HFFc6 (cell line): ENCODE results near the gene TXNDC16. TPM values are rescaled to one million over a fixed set of nuclear protein-coding genes. Genes with fewer than 3 reads are reported as not detected.

ENCODE experiments used
- DNase-seq: peaks from one replicate; pipeline ENCODE4 v3.0.0-alpha.2; 2018
- H3K27ac Mint-ChIP-seq: 2 replicates; pipeline ENCODE4 v1.8.0; 2020; ENCODE audit warnings: mild to moderate bottlenecking, mixed read lengths
- H3K27me3 Mint-ChIP-seq: 2 replicates; pipeline ENCODE4 v1.8.0; 2021; ENCODE audit warnings: mild to moderate bottlenecking, moderate library complexity, mixed read lengths; ENCODE audit not compliant: insufficient read depth
- H3K36me3 Mint-ChIP-seq: 2 replicates; pipeline ENCODE4 v1.8.0; 2021; ENCODE audit warnings: low read depth, mixed read lengths
- H3K4me1 Mint-ChIP-seq: 2 replicates; pipeline ENCODE4 v1.8.0; 2020; ENCODE audit warnings: low read depth, mixed read lengths
- H3K4me3 Mint-ChIP-seq: 2 replicates; pipeline ENCODE4 v1.8.0; 2020; ENCODE audit warnings: mild to moderate bottlenecking, moderate library complexity, mixed read lengths
- H3K9me3 Mint-ChIP-seq: 2 replicates; pipeline ENCODE4 v1.8.0; 2020; ENCODE audit warnings: mild to moderate bottlenecking, mixed read lengths
- total RNA-seq, 6 experiments: library from RNA; stranded (reverse); fragmentation: NEBNext Ultra II Directional; extraction: Animal tissue kit (Norgen Biotek cat#: 25700); gene quantifications; 2 replicates in 1 of 6; 3 replicates in 5 of 6; pipeline ENCODE4 v1.2.3, GENCODE V29; 2021
- TF ChIP-seq, protein P1 (sequence below): fragments of 200-600 bp; sonication (generic); IDR thresholded peaks from 2 replicates; pipeline ENCODE4 v1.5.0; 2021; ENCODE audit warnings: antibody characterized with exemption, mild to moderate bottlenecking

Gene TXNDC16
- total RNA-seq, 6 experiments from 2014 or later, result 1.5 to 2.2 (median 1.8) TPM

DNA sequence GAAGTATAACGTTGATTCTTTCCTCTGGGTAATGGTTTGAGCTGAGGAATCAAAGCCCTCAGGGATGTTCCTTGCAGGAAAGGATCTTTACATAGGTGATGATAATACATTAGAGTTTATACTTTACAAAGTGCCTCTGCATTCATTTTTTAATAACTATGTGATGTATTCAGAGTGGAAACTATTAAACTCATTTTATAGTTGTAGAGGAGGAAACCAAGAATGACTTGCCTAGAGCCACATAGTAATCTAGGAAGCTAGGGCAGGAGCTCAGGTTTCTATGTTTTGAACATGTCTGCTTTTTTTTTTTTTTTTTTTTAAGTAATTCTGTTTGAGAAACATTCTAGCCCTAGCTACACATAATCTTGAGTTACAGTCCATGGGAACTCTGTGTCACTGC lies 117.3 kb downstream of the TXNDC16 start:
- Mint-ChIP-seq H3K9me3 (no peaks in the 10 kb centered on the region), H3K27ac (no peak overlapping the region), H3K4me1 (no peaks in the 10 kb centered on the region), H3K36me3 (no peaks in the 10 kb centered on the region), H3K4me3 (no peak overlapping the region), H3K27me3 (no peaks in the 10 kb centered on the region; the same call in 1 of the 2 replicates)
- TF ChIP-seq, protein P1, sequence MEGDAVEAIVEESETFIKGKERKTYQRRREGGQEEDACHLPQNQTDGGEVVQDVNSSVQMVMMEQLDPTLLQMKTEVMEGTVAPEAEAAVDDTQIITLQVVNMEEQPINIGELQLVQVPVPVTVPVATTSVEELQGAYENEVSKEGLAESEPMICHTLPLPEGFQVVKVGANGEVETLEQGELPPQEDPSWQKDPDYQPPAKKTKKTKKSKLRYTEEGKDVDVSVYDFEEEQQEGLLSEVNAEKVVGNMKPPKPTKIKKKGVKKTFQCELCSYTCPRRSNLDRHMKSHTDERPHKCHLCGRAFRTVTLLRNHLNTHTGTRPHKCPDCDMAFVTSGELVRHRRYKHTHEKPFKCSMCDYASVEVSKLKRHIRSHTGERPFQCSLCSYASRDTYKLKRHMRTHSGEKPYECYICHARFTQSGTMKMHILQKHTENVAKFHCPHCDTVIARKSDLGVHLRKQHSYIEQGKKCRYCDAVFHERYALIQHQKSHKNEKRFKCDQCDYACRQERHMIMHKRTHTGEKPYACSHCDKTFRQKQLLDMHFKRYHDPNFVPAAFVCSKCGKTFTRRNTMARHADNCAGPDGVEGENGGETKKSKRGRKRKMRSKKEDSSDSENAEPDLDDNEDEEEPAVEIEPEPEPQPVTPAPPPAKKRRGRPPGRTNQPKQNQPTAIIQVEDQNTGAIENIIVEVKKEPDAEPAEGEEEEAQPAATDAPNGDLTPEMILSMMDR, result no peak
- no peak for DNase-seq

DNA sequence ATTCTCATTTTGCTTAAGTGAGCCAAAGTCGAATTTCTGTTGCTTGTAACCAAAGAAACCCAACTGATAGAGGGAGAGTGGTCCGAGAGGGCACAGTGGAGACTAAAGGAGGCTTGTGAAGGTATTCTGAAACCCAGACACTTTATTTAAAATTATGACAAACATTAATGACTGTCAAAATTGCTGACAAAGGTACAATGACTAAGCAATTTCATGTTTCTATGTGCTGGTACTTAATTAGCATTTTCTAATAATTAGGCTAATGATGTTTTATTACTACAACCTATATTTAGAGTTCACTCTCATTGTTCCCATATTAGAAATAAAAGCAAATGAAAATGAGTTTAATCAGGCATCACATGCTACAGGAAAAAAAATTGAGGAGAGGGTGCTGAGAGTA lies 121.8 kb downstream of the TXNDC16 start:
- DNase-seq, result no peak
- TF ChIP-seq, protein P1, result no peak
- H3K9me3 Mint-ChIP-seq, result no peaks in the 10 kb centered on the region
- peaks cover 4% of the 10 kb centered on the region for H3K27me3 Mint-ChIP-seq
- no peaks in the 10 kb centered on the region for H3K4me1 Mint-ChIP-seq
- H3K27ac Mint-ChIP-seq, result no peak overlapping the region
- no peak overlapping the region for H3K4me3 Mint-ChIP-seq
- no peaks in the 10 kb centered on the region for H3K36me3 Mint-ChIP-seq

GRCh38 chr14:52429451-52429850 lies 122.9 kb downstream of the TXNDC16 start:
- H3K27ac Mint-ChIP-seq, result no peak overlapping the region
- H3K27me3 Mint-ChIP-seq, result peaks cover 4% of the 10 kb centered on the region
- H3K4me3 Mint-ChIP-seq, result no peak overlapping the region
- no peaks in the 10 kb centered on the region for H3K4me1 Mint-ChIP-seq
- TF ChIP-seq, protein P1, result no peak
- H3K9me3 Mint-ChIP-seq, result no peaks in the 10 kb centered on the region
- no peak for DNase-seq
- H3K36me3 Mint-ChIP-seq, result no peaks in the 10 kb centered on the region

GRCh38 chr14:52427460-52427859 lies 124.8 kb downstream of the TXNDC16 start:
- H3K4me1 Mint-ChIP-seq, result no peaks in the 10 kb centered on the region
- no peak overlapping the region for H3K4me3 Mint-ChIP-seq
- no peaks in the 10 kb centered on the region for H3K9me3 Mint-ChIP-seq
- TF ChIP-seq, protein P1, result no peak
- DNase-seq, result no peak
- no peak overlapping the region for H3K27ac Mint-ChIP-seq
- no peaks in the 10 kb centered on the region for H3K36me3 Mint-ChIP-seq
- peaks cover 4% of the 10 kb centered on the region for H3K27me3 Mint-ChIP-seq

- TF ChIP-seq, protein P1, result no peak
Observed at GRCh38 chr14:52422650-52423356, 129.5 kb downstream of the TXNDC16 start.

More at GRCh38 chr14:52422650-52423356, 129.5 kb downstream of the TXNDC16 start:
- Mint-ChIP-seq H3K4me3 (no peak overlapping the region), H3K27ac (no peak overlapping the region), H3K9me3 (no peaks in the 10 kb centered on the region), H3K27me3 (peaks cover 5% of the 10 kb centered on the region), H3K4me1 (no peaks in the 10 kb centered on the region), H3K36me3 (no peaks in the 10 kb centered on the region)
- no peak for DNase-seq
